MM.1S (cell line): ENCODE data around the gene PCDHGA4.
"Not testable (repeated sequence)": the region's sequence is repeated elsewhere in the genome, so short reads cannot be mapped to it uniquely, and the experiment has no call there.

Experiments
- CTCF ChIP-seq: fragments of 300-600 bp; sonication (generic); IDR thresholded peaks from 2 replicates; pipeline ENCODE4 v1.5.1; 2016; ENCODE audit warnings: antibody characterized with exemption, low read length, mixed read lengths
- EZH2 ChIP-seq: fragments of 300-600 bp; sonication (generic); optimal IDR thresholded peaks from 2 replicates; pipeline ENCODE3; 2017; ENCODE audit warnings: low read depth, mild to moderate bottlenecking, antibody characterized with exemption, low read length, mixed read lengths

DNA sequence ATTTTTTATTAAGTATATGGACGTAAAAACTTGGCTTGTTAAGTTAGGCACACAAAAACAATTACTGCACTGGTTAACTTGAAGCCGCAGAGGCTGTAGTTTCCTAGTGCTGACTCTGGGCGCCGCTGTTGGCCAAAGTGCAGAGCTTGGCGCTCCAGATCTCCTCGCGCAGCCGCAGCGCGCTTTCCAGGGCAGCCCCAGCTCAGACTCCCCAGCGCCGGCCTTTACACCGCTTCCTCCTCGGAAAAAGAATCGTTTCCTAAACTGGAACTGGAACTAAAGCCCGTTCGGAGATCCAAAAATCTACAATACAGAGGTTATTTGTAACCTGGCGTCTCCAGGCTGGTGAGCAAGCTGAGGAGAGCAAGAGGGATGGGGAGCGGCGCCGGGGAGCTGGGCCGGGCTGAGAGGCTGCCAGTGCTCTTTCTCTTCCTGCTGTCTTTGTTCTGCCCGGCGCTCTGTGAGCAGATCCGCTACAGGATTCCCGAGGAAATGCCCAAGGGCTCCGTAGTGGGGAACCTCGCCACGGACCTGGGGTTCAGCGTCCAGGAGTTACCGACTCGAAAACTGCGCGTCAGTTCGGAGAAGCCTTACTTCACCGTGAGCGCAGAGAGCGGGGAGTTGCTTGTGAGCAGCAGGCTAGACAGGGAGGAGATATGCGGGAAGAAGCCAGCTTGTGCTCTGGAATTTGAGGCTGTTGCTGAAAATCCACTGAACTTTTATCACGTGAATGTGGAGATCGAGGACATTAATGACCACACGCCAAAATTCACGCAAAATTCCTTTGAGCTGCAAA lies 43.1 kb downstream of the PCDHGA4 start, which contains the start of gene PCDHGB5:
- TF ChIP-seq CTCF: peak; percentile 49
- TF ChIP-seq EZH2: not testable (repeated sequence)
